ENCODE data around the gene PRRC1.

- TF ChIP-seq, protein P1, sequence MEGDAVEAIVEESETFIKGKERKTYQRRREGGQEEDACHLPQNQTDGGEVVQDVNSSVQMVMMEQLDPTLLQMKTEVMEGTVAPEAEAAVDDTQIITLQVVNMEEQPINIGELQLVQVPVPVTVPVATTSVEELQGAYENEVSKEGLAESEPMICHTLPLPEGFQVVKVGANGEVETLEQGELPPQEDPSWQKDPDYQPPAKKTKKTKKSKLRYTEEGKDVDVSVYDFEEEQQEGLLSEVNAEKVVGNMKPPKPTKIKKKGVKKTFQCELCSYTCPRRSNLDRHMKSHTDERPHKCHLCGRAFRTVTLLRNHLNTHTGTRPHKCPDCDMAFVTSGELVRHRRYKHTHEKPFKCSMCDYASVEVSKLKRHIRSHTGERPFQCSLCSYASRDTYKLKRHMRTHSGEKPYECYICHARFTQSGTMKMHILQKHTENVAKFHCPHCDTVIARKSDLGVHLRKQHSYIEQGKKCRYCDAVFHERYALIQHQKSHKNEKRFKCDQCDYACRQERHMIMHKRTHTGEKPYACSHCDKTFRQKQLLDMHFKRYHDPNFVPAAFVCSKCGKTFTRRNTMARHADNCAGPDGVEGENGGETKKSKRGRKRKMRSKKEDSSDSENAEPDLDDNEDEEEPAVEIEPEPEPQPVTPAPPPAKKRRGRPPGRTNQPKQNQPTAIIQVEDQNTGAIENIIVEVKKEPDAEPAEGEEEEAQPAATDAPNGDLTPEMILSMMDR (IDR thresholded peaks at IDR 0.05), result no peak
- TF ChIP-seq POLR2A (IDR thresholded peaks at IDR 0.05), result no peak
These were observed 830 bp downstream of the PRRC1 start for GRCh38 chr5:127518319-127518621.
